Choroid plexus epithelial cell (primary cell): Measurements from ENCODE around the gene SIMC1.

Experiments used
- DNase-seq: peaks from one replicate; pipeline ENCODE4 v3.0.0-alpha.2; 2010; ENCODE audit warnings: low read depth
- H3K4me3 ChIP-seq: 2 replicates; pipeline ENCODE4 v1.5.1; 2011; ENCODE audit warnings: low read depth, mild to moderate bottlenecking, control low read depth, low read length, moderate library complexity
- TF ChIP-seq, protein P1 (sequence below): conservative IDR thresholded peaks from 2 replicates; pipeline ENCODE4 v1.5.1; 2011; ENCODE audit warnings: low read depth, mild to moderate bottlenecking, control low read depth, inconsistent platforms, low read length, moderate library complexity

The SIMC1 gene

DNA sequence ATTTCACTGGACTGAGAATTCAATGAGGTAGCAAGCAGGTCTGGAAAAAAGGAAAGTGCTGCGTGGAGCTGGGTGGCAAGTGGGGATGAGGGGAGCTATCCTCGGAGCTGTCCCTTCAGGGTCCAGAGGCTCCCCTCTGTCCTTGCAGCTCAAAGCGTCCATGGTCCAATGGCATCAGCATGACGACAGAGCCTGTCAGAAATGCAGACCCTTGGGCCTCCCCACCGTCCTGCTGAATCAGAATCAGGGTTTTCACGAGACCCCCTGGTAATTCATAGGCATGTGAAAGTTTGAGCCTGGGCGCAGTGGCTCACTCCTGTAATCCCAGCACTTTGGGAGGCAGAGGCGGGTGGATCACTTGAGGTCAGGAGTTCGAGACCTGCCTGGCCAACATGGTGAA, 155.9 kb downstream of the SIMC1 start:
- DNase-seq, result no peak
- TF ChIP-seq, protein P1, sequence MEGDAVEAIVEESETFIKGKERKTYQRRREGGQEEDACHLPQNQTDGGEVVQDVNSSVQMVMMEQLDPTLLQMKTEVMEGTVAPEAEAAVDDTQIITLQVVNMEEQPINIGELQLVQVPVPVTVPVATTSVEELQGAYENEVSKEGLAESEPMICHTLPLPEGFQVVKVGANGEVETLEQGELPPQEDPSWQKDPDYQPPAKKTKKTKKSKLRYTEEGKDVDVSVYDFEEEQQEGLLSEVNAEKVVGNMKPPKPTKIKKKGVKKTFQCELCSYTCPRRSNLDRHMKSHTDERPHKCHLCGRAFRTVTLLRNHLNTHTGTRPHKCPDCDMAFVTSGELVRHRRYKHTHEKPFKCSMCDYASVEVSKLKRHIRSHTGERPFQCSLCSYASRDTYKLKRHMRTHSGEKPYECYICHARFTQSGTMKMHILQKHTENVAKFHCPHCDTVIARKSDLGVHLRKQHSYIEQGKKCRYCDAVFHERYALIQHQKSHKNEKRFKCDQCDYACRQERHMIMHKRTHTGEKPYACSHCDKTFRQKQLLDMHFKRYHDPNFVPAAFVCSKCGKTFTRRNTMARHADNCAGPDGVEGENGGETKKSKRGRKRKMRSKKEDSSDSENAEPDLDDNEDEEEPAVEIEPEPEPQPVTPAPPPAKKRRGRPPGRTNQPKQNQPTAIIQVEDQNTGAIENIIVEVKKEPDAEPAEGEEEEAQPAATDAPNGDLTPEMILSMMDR, result no peak
- no peak overlapping the region for H3K4me3 ChIP-seq

DNA sequence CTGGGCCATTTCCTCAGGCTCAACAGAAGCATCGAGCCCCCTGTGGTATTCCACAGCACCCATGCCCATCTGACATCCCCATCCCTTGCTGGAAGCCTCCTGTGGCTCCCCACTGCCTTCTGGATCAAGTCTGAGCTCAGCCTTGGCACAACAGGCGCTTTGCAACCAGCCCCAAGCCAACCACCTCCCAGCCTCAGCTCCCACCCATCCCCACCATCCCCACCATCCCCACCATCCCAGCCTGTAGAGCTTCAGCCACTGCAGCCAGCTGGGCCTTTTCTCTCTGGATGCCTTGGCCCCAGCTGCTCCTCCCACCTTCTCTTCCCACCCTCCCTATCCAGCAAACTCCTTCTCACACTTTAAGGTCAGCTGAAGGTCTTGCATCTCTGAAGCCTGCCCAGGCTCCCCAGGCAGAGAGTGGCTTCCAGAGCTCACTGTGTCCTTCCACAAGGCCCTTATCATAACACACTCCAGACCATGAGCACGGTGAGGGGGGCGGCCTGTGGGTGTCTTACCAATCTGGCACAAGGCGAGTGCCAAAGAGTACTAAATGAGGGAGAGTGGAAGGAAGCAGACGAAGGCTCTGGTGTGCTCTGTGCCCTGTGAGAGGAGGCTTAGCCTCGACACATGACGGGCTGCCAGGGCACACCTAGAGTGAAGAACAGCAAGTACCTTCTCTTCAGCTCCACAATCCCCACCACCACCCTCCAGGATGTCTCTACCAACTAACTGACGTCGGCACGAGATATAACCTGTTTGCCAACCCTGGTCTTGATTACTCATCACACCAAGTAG, 156.9 kb downstream of the SIMC1 start:
- TF ChIP-seq, protein P1, result no peak
- DNase-seq, result peak; percentile 26
- no peak overlapping the region for H3K4me3 ChIP-seq
